KOPT-K1 (cell line): Measurements from ENCODE around the gene TLN1.
A peak's percentile ranks its signal among the peaks of the same experiment; 100 is the strongest.

Experiments used
- H3K27ac ChIP-seq: fragments of 200-600 bp; sonication (generic); 2 replicates; pipeline ENCODE4 v1.5.1; 2016; ENCODE audit warnings: antibody characterized with exemption, mild to moderate bottlenecking, low read depth, low read length; ENCODE audit not compliant: poor library complexity, severe bottlenecking
- H3K36me3 ChIP-seq: fragments of 200-600 bp; sonication (generic); 2 replicates; pipeline ENCODE4 v1.5.1; 2017; ENCODE audit warnings: antibody characterized with exemption, mild to moderate bottlenecking, low read length, moderate library complexity; ENCODE audit not compliant: insufficient read depth
- H3K9me3 ChIP-seq: fragments of 200-600 bp; sonication (generic); 2 replicates; pipeline ENCODE4 v1.5.1; 2017; ENCODE audit warnings: antibody characterized with exemption, low read length, mild to moderate bottlenecking; ENCODE audit not compliant: insufficient read depth, poor library complexity, severe bottlenecking

The TLN1 gene

GRCh38 chr9:35708146-35708545 is 23.8 kb downstream of the TLN1 start:
- peaks cover 97% of the 10 kb centered on the region for H3K36me3 ChIP-seq

GRCh38 chr9:35706951-35707350 is 25.0 kb downstream of the TLN1 start:
- no peak overlapping the region for H3K27ac ChIP-seq
- H3K36me3 ChIP-seq, result peaks cover 97% of the 10 kb centered on the region
- H3K9me3 ChIP-seq, result no peaks in the 10 kb centered on the region

More at GRCh38 chr9:35708146-35708545, 23.8 kb downstream of the TLN1 start:
- Histone ChIP-seq H3K27ac (no peak overlapping the region), H3K9me3 (no peaks in the 10 kb centered on the region)

DNA sequence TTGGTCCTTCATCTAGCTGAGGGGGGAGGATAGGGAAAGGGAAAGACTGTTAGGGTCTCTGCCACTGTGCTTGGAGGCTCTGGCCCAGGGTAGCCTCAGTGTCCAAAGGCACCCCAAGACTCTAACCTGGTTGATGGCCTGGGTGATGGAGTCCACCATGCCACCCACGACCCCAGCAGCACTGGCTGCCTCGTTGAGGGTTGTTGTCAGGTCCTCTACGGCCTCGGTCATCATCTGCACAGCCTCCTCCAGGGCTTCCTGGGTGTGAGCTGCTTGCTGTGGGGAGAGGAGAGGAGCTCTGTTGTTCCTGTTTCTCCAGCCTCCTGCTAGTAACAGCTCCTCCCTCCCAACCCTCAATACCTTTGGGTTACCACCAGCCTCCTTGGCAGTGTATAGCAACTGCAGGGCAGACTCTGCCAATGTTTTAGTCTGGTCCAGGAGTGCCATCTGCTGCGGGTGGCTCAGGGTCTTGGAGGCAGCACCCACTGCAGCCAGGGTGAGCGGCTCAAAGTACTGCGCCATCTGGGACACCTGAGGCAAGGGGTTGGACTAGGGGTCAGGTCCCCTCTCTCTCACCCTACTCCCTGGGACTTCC is 26.1 kb downstream of the TLN1 start:
- Histone ChIP-seq H3K27ac (no peak overlapping the region), H3K9me3 (no peaks in the 10 kb centered on the region), H3K36me3 (peaks cover 97% of the 10 kb centered on the region)

- H3K9me3 ChIP-seq, result no peaks in the 10 kb centered on the region
- peaks cover 97% of the 10 kb centered on the region for H3K36me3 ChIP-seq
- H3K27ac ChIP-seq, result no peak overlapping the region
Measured at GRCh38 chr9:35705372-35705771, 26.6 kb downstream of the TLN1 start.

- Histone ChIP-seq H3K9me3 (no peaks in the 10 kb centered on the region), H3K27ac (no peak overlapping the region), H3K36me3 (peaks cover 100% of the 10 kb centered on the region)
Measured at GRCh38 chr9:35703906-35704672, 27.9 kb downstream of the TLN1 start.

DNA sequence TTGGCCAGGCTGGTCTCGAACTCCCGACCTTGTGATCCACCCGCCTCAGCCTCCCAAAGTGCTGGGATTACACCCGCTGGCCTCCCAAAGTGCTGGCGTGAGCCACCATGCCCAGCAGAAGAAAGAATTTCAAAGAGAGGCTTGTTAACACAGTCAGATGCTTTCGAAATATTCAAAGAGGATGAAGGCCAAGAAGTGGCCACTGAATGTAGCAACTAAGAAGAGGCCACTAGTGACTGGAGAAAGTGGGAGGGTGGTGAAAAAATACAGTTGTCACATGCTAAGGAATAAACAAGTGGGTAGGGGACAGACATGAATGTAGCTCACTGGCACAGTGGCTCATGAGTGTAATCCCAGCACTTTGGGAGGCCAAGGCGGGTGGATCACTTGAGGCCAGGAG is 29.3 kb downstream of the TLN1 start:
- Histone ChIP-seq H3K36me3 (peaks cover 100% of the 10 kb centered on the region), H3K9me3 (no peaks in the 10 kb centered on the region), H3K27ac (no peak overlapping the region)

- Histone ChIP-seq H3K9me3 (no peaks in the 10 kb centered on the region), H3K36me3 (peaks cover 100% of the 10 kb centered on the region), H3K27ac (no peak overlapping the region)
Measured at GRCh38 chr9:35700942-35701341, 31.1 kb downstream of the TLN1 start.

- no peaks in the 10 kb centered on the region for H3K9me3 ChIP-seq
- H3K27ac ChIP-seq, result no peak overlapping the region
- H3K36me3 ChIP-seq, result peaks cover 96% of the 10 kb centered on the region
Measured at GRCh38 chr9:35700031-35700430, 32.0 kb downstream of the TLN1 start.

DNA sequence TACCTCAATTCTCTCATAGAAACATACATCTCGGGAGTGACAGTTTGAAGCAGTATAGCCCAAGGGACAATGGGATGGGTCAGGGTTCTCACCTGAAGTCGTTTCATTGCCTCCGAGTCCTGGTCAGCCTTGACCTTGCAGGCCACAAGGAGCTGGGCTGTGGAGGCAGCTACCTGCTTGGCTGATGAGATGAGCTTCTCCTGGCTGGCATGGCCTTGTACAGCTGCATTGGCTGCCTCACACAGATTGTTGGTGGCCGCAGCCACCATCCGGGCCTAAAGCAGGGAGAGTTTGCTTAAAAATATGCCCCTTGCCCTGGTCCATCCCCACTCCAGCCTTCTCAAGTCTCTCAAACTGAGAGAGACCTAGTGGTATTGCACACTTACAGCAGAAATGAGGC is 33.8 kb downstream of the TLN1 start:
- no peaks in the 10 kb centered on the region for H3K9me3 ChIP-seq
- peaks cover 78% of the 10 kb centered on the region for H3K36me3 ChIP-seq
- H3K27ac ChIP-seq, result no peak overlapping the region

- H3K36me3 ChIP-seq, result peaks cover 70% of the 10 kb centered on the region
- no peak overlapping the region for H3K27ac ChIP-seq
- no peaks in the 10 kb centered on the region for H3K9me3 ChIP-seq
Measured at GRCh38 chr9:35697486-35697885, 34.5 kb downstream of the TLN1 start.

- no peak overlapping the region for H3K27ac ChIP-seq
- H3K36me3 ChIP-seq, result peaks cover 62% of the 10 kb centered on the region
Measured at GRCh38 chr9:35696520-35697215, 35.3 kb downstream of the TLN1 start.

GRCh38 chr9:35695943-35696401 is 36.0 kb downstream of the TLN1 start:
- Histone ChIP-seq H3K36me3 (peaks cover 55% of the 10 kb centered on the region), H3K27ac (no peak overlapping the region), H3K9me3 (no peaks in the 10 kb centered on the region)

More at GRCh38 chr9:35696520-35697215, 35.3 kb downstream of the TLN1 start:
- no peaks in the 10 kb centered on the region for H3K9me3 ChIP-seq

- peaks cover 13% of the 10 kb centered on the region for H3K36me3 ChIP-seq
- H3K27ac ChIP-seq, result no peak overlapping the region
- no peaks in the 10 kb centered on the region for H3K9me3 ChIP-seq
Measured at GRCh38 chr9:35691757-35692301, 40.2 kb downstream of the TLN1 start.

DNA sequence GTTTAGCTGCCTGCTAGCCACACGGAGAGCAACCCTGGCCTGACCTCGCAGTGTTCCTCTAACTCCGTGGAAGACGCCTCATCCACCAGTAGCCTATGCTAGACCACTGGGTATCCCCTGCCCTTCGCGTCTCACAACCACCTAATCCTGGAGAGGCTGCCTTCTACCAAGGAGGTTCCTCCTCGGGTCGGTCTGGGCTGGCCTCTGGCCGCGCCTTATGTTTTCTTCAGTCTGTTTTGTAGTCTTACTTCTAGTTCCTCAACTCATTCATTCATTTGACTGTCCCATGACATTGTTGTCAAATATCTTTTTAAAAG is 40.7 kb downstream of the TLN1 start:
- peak overlapping the region; percentile 66 for H3K27ac ChIP-seq
- no peaks in the 10 kb centered on the region for H3K9me3 ChIP-seq
- peaks cover 8% of the 10 kb centered on the region for H3K36me3 ChIP-seq

GRCh38 chr9:35690614-35691333 is 41.2 kb downstream of the TLN1 start:
- H3K27ac ChIP-seq, result peak overlapping the region; percentile 66
- H3K9me3 ChIP-seq, result no peaks in the 10 kb centered on the region
- H3K36me3 ChIP-seq, result peaks cover 3% of the 10 kb centered on the region; the same call in 1 of the 2 replicates
